DMS114 treated with DMSO at 0.1 percent for 48 hours (cell line): ENCODE data around the gene LIPA.
"Not testable (repeated sequence)": the region's sequence is repeated elsewhere in the genome, so short reads cannot be mapped to it uniquely, and the experiment has no call there.

Source experiments
- DNase-seq: peaks from one replicate; lab custom pipeline; 2025; ENCODE audit not compliant: unreplicated experiment; lab: John Stamatoyannopoulos, UW

Gene LIPA

DNA sequence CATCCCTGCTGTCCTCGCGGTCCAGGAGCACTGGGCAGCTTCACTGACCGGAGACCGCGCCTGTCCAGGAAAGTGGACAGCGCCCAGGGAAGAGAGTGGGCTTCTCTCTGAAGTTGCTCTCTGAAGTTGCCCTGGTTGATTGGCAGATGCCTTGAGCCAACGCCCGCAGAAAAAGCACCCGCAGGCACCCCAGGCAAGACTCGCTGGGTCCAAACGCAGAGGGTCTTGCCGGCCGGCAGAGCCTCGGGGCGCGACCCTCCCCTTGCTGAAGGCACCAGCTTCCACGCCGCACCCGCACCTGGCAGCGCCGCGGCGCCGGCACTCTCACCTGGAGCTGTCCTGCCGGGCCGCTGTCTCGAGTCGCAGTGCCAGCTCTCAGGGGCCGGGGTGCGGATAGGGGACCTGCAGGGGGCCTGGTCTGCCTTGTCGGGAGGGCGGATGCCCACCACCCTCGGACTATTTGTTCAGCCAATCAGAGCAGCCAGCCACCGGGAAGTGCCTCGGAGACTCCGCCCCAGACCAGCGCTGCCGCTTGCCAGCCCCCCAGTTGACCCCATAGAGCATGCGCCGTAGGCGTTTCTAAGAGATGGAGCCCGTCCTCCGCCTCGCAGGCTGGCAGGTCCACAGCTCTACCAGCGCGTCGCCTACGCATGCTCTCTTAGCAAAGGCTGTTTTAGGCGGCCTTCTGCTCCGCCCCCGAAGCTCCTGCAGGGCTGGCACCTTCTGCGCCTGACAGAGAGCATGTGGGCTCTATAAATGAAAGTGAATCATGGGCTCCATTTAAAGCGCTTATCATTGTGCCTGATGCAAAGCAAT, at the start of gene LIPA:
LIPA (minus strand) TSS at position 367 of the 816 bp plus-strand sequence. CDS start 4,127 bp downstream, outside the sequence.
- DNase-seq: peak; percentile 97

DNA sequence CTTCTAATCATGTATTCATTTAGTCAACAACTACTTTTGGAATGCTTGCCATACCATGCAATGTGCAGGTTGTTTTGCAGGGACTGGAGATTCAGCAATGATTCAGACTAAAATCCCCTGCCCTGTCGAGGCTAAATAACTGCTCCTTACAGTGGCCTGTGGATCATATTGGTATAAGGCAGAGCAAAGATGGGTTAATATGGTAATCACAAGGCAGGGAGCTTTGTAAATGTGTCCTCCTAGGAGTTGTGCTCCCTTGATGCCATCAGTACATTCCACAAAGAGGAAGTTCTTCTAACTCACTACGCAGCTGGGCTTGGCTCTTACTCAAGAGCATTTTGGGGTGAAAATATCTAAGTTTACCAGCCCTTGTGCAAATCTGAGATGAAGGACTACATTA, 49.7 kb upstream of the LIPA start:
- DNase-seq: no peak

DNA sequence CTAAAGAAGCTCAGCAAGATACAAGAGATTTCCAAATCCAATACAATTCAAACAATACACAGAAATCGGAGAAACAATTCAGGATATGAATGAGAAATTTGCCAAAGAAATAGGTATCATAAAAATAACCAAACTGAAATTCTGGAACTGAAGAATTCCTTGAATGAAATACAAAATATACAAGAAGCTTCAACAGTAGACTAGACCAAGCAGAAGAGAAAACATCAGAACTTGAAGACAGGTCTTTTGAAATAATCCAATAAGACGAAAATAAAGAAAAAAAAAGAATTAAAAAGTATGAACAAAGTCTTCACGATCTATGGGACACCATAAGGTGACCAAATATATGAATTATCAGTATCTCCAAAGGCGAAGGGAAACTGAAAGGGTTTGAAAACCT, 47.5 kb upstream of the LIPA start:
- DNase-seq: no peak

DNA sequence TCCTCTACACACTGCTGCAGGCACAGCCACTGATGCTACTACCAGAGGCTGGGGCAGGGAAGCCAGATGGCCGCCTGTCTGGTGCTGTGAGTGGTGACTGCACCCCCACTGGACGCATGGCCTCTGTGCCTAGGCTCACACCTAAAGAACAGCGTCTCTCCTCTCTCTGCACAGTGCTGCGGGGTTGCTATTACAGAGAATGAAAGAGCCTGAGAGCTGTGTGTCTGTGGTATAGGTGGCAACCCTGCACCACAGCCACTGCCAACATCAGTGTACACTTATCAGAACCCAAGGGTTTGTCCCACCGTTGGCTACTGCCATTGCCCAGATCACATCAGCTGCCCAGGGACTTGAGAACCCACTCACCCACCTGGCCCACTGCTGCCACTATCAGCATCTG, 46.2 kb upstream of the LIPA start:
- DNase-seq: no peak

DNA sequence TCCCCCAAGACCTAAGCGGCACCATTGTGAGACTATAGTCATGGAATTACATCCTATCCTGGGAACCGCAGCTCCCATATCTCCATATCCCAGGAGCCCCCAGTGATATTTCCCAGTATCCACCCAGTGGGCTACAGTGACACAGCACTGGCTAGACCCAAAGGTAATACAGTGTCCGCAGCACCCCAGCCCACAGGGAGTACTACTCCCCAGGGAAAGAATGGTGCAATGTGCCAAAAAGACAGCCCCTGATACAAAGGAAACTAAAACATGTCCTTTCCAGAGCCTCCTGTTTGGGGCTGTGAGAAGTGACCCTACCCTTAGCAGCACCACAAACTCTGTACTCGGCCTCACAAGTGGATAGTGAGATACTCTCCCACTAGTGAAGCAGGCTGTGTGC, 45.8 kb upstream of the LIPA start:
- no peak for DNase-seq

DNA sequence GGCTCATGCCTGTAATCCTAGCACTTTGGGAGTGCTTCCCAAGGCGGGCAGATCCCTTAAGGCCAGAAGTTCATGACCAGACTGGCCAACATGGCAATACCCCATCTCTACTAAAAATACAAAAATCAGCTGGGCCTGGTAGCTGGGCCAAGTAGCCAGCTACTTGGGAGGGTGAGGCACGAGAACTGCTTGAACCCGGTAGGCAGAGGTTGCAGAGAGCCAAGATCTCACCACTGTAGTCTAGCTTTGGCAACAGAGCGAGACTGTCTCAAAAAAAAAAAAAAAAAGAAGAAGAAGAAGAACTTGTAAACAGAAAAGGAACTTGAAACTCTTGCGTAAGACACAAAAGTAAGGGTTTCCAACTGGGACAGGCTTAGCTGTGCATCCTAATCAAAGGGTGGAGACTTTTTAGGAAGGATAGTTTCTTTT, 44.7 kb upstream of the LIPA start:
- DNase-seq: no peak

DNA sequence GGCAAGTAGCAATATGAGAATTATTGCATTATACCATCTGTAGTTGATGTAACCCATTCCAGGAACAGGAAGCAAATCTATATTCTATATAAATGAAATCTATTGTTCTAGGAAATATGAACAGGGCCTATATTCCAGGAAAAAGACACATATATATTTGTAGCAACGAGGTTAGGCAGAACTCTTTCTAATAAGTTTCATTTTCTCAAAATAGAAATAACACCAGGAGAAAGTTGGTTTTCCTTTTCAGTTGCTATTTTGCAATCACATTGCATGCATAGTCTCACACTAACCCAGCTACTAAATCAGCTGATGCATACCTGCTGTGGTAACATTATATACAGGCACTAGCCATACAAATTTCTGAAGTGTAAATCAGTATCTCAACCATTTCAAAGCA, 44.0 kb upstream of the LIPA start:
- no peak for DNase-seq

DNA sequence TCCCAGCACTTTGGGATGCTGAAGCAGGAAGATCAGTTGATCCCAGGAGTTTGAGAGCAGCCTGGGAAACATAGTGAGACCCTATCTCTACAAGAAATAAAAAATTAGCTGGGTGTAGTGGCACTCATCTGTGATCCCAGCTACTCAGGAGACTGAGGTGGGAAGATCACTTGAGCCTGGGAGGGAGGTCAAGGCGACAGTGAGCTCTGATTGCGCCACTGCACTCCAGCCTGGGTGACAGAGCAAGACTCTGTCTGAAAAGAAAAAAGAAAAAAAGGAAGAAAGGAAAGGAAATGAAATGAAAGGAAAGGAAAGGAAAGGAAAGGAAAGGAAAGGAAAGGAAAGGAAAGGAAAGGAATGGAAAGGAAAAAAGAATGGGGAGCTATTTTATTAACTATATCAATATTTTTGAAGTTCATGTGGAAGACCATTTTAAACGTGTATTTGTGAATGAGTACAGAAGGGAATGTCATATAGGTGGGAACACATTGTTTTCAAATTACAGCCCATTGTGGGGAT, 43.2 kb upstream of the LIPA start:
- no peak for DNase-seq

DNA sequence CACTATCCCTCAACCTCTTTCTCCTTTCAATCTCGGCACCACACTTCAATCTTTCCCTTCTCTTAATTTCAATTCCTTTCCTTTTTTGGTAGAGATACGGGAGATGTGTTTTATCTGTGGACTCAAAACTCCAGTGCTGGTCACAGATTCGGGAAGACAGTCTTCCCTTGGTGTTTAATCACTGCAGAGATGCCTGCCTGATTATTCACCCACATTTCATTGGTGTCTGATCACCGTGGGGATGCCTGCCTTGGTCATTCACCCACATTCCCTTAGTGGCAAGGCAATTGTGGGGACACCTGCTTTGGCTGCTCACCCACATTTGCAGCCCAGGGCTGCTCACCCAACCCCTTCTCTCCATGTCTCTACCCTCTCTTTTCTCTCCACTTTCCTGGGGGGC, 33.7 kb upstream of the LIPA start:
- DNase-seq: not testable (repeated sequence)

DNA sequence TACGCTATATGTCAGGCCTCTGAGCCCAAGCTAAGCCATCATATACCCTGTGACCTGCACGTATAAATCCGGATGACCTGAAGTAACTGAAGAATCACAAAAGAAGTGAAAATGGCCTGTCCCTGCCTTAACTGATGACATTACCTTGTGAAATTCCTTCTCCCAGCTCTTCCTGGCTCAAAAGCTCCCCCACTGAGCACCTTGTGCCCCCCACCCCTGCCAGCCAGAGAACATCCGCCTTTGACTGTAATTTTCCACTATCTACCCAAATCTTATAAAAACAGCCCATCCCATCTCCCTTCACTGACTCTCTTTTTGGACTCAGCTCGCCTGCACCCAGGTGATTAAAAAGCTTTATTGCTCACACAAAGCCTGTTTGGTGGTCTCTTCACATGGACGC, 33.1 kb upstream of the LIPA start:
- DNase-seq: not testable (repeated sequence)

DNA sequence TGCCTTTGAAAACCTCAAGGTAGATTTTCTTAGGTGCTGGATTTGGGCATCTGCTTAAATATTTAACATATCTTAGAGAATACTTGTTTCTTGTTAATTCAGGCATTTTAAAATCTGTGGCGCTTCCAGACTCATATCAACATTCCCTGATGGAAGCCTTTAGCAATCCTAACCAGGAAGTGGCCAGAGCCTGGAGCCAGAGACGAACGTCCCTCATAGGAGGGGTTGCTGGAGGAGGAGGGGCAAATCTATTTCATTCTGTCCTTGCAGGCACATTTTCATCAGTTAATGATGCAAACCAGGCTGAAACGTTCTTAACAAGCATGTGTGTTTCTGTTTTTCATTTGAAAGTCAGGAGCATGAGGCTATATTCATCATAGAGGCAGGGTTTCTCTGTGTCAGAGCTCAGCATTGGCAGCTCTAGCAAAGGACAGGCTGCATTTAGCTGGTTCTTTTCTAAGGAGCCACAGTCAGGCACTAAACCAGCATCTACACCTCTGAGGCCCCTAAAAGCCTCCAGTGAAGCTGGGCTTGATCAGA, 32.4 kb upstream of the LIPA start:
- no peak for DNase-seq

DNA sequence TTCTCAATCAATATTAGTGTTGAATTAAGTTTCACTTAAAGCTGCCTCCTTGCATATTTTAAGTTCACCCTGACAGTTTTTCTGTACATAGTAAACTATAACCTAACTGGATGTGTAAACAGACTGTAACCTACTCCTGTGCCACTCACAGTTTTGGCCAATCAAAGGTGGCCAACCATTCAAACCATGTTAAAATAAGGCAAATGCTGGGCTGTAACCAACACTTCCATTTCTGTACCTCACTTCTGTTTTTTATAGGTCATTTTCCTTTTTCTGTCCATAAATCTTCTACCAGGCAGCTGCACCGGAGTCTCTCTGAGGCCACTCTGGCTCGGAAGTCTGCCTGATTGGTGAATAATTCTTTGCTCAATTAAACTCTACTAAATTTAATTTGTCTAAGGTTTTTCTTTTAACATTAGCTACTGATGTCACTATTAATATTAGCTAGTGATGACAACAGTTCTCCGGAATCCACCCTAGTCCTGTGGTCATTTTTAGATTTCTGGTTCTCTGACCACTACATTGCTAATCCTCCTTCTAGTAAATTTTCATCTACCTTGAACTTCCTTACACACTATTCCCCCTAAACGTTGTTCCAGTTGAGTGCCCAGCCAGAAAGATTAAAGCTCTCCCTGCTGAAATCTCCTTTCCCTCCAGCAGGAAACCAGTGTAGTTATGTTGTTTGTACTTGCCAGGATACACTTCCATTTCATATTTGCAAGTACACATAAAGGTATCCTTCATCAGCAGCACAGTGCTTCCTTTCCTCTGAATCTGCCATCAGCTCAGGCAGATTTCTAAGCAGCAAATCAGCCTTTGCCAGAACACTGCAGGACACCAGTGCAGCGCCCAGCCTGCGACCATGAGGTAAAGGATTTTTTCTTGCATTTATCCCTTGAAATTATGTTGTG, 31.7 kb upstream of the LIPA start:
- DNase-seq: no peak

DNA sequence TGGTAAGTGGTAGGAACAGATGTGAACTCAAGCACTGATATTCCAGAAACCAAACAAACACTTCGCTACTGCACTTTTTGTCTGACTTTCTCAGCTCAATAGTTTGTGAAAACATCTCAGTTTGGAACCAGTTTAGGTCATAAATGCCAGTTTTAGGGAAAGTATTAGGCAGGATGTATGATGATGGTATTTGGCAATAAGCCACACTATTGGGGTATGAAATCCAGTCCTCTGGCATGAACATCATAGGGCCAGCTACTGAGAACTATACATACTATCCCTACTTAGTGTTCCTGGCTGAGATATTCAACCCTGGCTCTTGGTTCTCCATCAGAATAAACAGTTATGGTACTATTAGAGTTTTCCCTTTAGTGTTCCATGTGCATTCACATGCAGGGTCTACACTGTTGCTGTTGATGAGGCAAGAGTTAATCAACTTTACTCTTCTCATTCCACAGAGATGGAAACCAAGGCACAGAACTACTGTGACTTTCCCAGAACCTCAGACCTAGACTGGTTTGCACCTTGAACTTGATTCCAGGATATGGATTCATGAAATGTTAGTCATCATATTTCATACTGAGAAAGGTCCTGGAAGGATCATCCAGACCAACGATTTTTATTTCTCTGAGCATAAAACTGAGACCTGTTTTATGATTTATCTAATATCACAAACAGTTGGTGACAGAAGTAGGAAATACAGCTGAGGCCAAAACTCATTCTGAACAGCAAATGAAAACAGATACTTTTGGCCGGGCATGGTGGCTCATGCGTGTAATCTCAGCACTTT, 30.2 kb upstream of the LIPA start:
- DNase-seq: no peak

DNA sequence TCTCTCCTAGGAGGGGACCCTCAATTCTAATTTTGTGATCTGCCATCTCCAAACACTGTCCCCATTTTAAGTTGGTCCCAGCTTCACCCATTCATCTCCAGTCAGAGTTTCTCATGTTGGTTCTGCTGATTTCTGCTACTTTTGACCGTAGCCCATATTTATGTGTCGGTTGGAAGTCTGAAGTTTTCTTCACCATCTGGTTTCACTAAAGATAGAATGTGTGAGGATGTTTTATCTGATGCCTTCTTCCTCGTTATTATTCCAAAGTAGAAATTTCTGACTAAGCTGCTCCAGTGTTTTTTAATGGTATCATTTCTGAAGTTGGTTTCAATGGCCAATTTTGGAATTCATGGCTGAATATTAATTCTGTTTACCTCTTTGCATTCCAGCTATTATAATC, 28.9 kb upstream of the LIPA start:
- no peak for DNase-seq

DNA sequence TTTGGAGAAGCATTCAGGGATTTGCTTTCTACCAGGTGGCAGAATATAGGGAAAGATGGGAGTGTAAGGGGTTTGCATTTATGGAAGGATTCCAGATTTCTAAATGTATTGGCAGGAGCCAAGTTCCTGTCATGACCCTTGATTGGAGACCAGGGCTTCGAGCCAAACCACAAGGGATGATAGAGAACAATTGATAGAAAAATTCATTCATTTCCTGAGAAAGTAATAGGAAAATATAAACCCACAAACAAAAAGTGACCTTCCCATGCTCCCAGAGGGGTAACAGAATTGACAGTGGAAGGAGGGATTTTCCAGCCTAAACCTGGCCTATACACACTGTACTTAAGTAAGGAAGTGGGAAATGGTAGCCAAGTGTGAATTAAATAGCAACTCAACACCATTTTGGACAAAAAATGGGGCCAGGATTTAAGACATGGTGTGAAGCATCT, 27.9 kb upstream of the LIPA start:
- DNase-seq: no peak

DNA sequence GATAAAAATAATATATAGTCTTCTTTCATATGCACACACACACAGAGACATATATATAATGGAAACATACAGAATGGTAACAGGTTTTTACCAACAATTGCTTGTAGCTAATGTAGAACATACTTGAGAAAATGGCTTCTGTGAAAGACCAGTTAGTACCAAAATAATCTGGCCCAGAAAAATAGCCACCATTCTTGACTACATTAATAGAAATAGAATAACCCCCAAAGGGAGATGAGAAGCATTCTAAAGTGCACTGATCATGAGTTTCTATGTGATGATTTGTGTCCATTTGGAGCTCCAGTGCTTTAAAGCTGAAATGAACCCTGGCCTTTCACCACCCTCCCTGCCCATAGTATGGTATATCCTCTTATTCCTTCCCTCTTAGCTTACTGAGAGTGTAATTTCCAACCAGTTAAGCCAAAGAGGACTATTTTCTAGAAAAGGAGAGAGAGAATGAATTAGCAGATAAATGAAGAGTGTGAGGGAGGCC, 27.4 kb upstream of the LIPA start:
- DNase-seq: no peak

DNA sequence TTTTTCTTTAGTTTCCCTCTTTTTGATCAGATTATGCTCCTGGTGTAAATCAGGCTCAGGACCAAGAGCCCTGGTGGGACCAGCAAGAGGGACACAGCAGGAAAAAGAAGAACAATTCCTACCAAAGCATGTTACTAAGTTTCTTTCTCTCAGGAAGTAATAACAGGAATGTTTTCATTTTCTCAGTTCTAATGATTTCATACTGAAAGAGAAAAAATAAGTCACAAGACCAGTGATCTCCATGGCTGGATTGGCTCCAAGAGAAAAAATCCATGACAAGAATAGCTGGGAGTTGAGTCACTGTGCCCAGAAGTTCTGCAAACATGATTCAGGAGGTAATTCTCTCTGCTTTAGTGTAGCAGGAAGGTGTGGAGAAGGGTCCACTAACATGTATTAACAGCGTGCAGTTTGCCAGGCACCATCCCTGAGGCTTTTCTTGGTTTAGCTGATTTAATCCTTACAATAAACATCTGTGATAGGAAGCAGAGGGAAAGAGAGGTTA, 26.5 kb upstream of the LIPA start:
- DNase-seq: no peak

DNA sequence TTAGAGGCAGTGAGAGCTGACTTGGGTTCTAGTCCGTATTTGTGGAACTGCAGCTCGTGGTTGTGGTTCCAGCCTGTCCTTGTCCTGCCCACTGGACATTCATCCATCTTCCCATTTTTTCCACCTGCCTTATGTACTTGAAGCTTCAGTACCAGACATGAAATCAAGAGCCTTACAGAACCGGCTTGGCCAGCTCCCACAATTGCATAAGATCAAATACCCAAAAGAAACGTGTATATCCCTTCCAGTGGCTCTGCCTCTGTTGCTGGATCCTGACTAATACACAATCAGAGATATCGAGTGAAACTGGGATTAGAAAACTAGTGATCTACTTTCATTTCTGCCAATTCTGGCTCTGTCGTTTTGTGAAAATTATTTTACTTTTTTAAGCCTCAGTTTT, 23.8 kb upstream of the LIPA start:
- no peak for DNase-seq

DNA sequence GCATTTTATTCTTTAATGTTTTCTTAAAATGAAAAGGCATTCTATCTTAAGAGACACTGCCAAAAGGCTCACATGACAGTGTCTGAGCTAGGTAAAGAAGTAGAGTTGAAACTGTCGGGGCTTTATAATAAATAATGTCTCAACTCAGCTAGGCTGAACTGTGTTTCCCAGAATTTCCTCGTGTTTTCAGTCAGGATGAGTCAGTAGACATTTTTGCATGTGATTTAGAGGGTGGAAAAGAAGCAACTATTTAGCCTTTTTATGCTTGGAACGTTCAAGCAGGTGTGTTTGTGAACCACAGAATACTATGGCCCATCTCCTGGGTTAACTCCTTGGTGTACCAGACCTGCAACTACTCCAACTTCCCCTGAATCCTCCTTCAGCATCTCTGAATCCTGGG, 23.4 kb upstream of the LIPA start:
- DNase-seq: no peak

DNA sequence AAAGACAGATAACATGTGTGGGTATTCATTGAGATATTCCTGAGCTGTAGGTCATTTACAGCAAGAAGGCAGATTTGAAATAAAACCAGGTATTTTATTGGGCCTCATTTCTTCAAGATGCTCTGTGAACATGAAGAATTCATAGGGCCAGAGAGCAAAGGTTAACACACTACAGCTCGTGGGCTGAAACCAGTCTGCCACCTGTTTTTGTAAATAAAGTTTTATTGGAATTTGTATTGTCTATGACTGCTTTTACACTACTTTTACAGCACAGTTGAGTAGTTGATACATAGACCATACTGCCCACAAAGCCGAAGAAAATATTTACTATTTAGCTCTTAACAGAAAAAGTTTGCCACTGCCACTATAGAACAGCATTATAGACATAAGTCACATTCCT, 22.1 kb upstream of the LIPA start:
- DNase-seq: no peak
